Activated CD8-positive, alpha-beta memory T cell treated with anti-CD3 and anti-CD28 coated beads for 4 hours (primary cell): ENCODE measurements around the gene FPGS.
"Not testable (repeated sequence)": the region's sequence is repeated elsewhere in the genome, so short reads cannot be mapped to it uniquely, and the experiment has no call there.

ENCODE experiments used
- DNase-seq, 2 donors: peaks; one replicate each; pipeline ENCODE4 v3.0.0-alpha.2; 2020; ENCODE audit warnings: low read depth in 2 of 2

Gene FPGS

GRCh38 chr9:127838375-127839078, 35.8 kb downstream of the FPGS start:
- no peak for DNase-seq

DNA sequence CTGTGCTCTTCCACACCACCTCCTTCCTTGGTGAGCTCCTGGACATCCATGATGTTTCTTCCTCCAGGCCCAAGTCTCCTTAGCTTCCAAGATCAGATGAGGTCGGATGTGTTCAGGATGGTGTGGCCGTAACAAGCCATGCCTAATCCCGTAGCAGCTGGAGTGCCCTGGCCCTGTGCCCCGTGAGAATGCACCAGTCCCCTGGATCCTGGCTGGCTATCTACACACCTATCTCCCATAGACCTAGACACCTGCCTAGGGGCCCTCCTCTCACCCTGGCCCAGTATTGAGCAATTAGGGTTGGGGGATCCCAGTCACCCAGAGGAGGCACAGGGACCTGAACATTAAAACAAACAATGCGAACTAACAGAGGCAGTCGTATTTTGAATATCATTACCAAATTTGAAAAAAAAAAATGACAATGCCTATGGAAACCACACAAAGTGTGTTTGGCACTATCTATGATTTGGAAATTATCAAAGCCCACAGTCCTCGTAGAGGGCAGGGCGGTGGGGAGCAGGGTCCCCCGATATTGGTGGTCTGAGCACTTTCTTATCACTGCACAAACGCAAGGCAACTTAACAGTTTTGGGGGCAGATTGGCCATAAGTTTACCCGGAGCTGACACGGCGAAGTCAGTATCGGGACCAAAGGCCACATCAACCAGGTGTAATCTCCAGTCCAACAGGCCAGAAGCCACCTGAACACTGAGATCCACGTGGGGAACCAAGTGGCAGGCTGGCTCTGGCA, 38.6 kb downstream of the FPGS start:
- no peak for DNase-seq

DNA sequence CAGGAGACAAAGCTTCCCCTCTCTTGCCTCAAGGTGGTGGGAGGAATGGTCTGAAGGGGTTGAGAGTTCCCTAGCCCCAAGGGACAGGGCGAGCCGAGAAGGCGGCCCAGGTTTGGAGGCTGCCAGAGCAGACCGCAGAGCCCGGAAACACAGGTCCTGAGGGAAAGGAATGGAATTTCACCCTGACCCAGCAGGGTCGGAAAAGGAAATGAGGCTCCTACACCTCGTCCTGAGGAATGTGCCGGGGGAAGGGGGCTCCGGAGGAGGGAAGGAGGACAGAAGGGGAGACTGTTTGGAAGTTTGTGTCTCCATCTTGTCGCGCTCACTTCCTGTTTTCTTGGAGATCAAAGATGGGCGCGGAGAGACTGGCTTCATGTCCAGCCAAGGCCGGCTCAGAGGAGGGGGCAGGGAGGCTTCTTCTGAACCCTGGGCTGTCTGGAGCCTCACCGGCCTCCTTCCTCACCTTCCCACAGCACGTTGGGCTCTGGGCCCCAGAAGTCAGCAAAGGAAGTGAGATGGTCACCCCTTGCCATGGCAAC, 42.2 kb downstream of the FPGS start:
- DNase-seq = no peak

DNA sequence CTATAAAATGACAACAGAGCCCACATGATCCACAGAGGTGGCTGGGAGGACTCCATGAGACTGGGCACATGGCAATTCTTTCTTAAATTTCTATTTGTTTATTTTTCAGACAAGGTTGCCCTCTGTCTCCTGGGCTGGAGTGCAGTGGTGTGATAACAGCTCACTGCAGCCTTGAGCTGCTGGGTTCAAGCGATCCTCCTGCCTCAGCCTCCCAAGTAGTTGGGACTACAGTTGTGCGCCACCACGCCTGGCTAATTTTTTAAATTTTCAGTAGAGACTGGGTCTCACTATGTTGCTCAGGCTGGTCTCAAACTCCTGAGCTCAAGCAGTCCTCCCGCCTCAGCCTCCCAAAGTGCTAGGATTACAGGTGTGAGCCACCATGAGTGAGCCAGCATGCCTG, 42.9 kb downstream of the FPGS start:
- DNase-seq = not testable (repeated sequence)

- DNase-seq = no peak
These were observed 43.9 kb downstream of the FPGS start for GRCh38 chr9:127846443-127847177.

GRCh38 chr9:127847178-127847510, 44.5 kb downstream of the FPGS start:
- DNase-seq = no peak

- no peak for DNase-seq
These were observed 45.4 kb downstream of the FPGS start for GRCh38 chr9:127847833-127848755.

- DNase-seq = no peak
These were observed 46.2 kb downstream of the FPGS start for GRCh38 chr9:127848756-127849504.

- DNase-seq = no peak
These were observed 47.7 kb downstream of the FPGS start for GRCh38 chr9:127850286-127850830.

GRCh38 chr9:127852829-127853228, 50.1 kb downstream of the FPGS start:
- DNase-seq = no peak

GRCh38 chr9:127853312-127854183, 50.9 kb downstream of the FPGS start:
- DNase-seq = no peak

- DNase-seq = no peak
These were observed 51.6 kb downstream of the FPGS start, which contains the start of gene ENG for GRCh38 chr9:127854184-127854806. Gene ENG, minus strand, starts transcription at chr9:127854658. Its CDS starts 303 bp downstream, at chr9:127854355.

- DNase-seq = no peak
These were observed 52.3 kb downstream of the FPGS start for GRCh38 chr9:127854960-127855359.

DNA sequence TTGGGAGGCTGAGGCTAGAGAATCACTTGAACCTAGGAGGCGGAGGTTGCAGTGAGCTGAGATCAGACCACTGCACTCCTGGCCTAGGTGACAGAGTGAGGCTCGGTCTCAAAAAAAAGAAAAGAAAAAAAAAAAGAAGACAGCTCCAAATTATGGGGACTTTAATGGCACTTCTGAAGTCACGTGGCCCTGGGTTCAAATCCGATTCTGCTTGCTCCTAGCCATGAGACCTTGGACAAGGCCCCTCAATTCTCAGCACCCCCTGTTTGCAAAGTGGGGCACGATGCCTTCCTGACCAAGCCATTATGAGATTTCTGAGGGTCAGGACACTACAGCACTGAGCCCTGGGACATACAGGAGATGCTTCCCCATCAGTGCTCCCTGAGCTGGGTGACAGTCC, 52.8 kb downstream of the FPGS start:
- DNase-seq = no peak

- DNase-seq = no peak
These were observed 53.5 kb downstream of the FPGS start for GRCh38 chr9:127856094-127856728.

DNA sequence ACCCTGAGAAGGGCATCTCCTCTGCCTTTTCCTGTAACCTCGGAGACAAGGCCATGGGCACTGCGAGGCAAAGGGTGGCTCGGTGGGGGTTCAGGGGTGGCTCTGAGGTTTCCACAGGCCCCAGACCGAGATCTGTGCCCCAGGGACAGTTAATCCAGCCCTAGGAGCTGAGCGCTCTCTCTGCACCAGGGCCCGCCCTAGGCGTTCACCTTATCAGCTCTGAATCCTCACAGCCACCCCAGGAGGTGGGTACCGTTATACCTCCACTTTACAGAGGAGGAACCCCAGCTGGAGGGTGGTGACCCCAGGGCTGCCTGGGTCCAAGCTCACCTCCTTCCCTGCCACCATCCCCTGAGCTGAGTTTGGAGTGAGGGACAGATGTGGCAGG, 54.0 kb downstream of the FPGS start:
- DNase-seq = no peak

DNA sequence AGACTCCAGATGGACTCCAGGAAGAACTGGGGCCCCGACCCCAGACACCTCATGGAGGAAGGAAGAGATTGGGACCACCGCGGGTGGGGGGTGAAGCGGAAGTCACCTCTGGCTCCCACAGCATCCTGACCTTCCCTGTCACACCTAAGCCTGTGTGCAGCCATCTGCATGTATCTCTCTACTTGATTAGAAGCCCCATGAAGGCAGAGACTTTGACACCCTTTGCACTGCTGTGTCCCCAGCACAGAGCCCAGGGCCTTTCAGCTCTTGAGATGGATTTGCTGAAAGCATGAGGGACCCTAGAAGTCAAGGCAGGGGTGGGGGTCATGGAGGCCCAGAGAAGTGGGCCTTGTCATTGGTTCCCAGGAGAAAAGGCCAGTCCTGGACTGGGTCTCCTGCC, 54.6 kb downstream of the FPGS start:
- DNase-seq = no peak

GRCh38 chr9:127858041-127858512, 55.4 kb downstream of the FPGS start:
- no peak for DNase-seq
